Measurements from ENCODE around the gene ABCB6.

DNA sequence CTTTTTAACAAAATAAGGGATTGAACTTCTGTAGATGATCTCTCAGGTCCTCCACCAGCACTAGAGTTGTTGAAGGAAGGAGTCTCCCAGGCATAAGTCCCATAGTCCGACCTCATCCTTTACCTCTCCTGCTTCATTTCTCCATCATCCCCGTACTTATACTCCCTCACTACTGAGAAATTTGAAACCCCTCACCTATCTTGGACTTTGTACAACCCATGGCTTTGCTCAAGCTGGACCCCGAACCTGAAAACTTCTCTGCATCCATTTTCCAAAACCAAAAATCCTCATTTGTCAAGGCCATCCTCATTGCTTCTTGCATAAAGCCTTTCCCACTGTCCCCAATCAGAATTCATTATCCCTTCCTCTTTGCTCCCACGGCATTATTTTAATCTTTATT, 57.7 kb downstream of the ABCB6 start:
- TF ChIP-seq, protein P1, sequence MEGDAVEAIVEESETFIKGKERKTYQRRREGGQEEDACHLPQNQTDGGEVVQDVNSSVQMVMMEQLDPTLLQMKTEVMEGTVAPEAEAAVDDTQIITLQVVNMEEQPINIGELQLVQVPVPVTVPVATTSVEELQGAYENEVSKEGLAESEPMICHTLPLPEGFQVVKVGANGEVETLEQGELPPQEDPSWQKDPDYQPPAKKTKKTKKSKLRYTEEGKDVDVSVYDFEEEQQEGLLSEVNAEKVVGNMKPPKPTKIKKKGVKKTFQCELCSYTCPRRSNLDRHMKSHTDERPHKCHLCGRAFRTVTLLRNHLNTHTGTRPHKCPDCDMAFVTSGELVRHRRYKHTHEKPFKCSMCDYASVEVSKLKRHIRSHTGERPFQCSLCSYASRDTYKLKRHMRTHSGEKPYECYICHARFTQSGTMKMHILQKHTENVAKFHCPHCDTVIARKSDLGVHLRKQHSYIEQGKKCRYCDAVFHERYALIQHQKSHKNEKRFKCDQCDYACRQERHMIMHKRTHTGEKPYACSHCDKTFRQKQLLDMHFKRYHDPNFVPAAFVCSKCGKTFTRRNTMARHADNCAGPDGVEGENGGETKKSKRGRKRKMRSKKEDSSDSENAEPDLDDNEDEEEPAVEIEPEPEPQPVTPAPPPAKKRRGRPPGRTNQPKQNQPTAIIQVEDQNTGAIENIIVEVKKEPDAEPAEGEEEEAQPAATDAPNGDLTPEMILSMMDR (conservative IDR thresholded peaks at IDR 0.05; ENCODE audit: low read length) = no peak
- TF ChIP-seq EZH2phosphoT487 (IDR thresholded peaks at IDR 0.05; ENCODE audit: borderline replicate concordance, low read depth, low read length) = no peak

All from OCI-LY7 (cell line).